Right forelimb (tissue), 1 donor: ENCODE results near the gene SLC25A33.
A peak's percentile ranks its signal among the peaks of the same experiment; 100 is the strongest.

Source experiments
- DNase-seq: peaks from one replicate; pipeline ENCODE4 v3.0.0-alpha.2; 2018

SLC25A33 gene

DNA sequence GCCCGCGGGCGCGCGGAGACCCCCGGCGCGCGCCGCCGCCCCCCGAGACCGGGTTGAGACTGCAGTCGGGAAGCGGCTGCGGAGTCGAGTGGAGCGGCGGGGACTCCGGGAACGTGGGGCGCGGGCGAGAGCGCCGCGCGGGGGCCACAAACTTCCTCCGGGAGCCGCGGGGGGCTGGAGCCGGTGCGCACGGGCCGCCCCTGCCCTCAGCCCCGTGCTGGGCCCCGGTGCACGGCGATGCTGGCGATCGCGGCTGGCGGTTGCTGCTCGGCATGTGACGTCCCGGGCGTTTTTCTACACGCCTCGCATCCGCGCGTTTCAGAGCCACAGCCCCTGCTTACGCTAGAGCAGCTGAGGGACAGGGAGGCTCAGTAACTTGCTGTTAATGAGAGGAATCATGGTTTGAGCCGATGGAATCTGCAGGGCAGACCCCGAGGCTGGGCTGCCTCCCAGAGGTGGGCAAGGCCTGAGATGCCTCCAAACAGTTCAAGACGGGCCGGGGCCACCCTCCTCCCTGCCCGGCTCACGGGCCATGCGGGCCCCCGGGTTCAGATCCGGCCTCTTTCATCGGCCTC lies 50.0 kb downstream of the SLC25A33 start:
- no peak for DNase-seq

DNA sequence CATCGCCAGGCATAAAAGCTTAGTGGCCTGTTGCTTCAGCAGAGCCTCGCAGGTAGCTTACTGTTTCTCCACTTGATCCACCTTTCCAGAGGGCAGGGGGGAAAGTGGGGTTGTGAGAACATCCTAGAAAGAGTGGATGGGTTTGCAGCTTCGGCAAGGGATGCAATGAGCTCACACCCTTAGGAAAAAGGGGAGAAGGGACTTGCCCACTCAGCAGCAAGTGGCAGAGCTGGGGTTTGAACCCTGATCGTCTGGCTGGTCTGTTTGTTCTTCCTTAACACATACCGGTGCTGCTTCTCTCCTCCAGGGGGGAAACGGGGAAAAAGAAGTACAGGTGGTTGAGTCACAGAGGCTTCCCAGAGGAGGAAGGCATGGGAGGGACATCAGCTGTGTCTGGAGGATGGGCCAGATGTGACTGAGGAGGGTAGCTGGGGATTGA lies 50.5 kb downstream of the SLC25A33 start:
- no peak for DNase-seq

DNA sequence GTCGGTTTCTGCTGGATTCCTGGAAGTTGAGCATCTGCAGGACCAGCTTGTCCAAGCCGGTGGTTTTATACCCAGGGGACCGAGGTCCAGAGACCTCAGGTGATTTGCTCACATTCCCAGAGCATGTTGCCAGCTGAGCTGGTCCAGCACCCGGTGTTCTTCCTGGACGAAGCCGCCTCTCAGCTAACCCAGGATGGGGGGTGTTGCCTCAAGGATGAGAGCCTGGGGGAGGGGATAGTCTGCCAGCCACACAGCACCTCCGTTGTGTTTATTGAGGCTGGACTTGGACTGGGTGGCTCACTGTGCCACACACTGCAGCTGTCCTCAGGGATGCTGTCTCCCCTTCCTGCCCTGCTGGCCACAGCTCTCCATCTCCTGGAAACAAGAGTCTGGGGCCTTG lies 50.9 kb downstream of the SLC25A33 start:
- no peak for DNase-seq

DNA sequence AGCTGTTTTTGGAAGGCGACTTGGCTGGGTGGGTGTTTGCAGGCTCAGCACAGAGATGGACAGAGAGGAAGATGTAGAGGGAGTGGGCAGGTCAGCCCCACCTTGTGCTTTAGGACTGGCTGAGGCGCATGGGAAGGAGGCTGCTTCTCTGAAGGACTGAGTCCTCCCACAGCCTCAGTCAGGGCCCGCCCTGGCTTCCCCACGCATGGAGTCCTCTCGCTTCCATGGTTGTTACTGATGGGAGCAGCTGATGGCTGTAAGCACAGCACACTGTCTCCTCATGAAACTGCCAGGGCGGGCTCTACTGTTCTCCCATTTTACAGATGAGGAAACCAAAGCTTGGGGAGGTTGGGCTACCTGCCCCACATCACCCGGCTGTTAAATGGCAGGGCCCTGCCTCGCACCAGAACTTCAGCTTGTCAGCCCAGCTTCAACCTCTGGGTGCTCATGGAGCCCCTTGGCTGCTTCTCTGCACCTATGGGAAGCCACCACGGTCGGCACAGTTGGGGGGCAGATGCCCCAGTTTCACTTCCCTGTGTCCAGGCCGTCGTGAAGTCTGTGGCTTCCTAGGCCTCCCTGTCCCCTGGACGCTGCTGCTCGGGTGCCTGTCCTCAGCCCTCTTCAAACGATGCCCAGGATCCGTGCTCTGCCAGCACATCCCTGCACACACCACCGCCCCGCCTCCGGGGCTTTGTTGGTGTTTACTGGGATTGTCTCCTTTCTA lies 51.8 kb downstream of the SLC25A33 start:
- no peak for DNase-seq

DNA sequence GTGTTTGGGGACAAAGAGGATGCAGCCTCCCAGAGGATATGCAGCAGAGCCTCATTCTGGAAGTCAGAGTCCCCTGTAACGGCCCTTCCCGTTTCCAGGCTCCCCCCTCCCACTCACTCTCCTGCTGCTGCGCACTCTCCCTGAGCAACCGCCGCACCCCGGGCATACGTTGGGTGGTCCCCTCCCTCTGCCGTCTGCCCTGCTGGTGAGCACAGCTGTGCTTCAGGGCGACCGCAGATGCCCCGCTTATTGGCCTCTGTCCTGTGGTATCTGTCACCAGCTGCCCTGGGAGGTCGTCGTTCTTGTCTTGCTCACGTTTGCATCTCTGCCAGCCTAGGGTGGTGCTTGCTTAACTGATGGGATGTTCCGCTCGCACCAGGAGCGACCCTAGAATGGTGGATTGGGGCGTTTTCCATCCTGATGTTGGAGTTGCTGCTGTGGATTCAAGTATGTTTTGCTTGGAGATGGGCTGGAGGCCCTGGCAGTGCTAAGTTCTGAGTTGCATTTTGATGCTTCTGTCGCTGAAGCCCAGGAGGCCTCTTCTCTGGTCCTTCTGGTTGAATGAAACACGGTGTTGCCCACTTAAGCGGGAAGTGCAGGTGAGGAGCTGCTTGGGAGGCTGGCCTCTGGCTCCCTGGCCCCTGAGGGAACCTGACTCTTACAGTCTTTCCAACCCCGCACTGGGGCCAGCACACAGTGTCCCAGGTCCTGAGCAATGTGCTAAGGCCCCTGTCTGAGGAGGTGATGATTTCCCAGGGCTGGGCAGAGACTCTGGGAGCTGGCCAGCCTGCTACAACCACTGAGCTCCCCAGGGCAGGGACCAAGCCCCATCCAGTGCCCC lies 52.6 kb downstream of the SLC25A33 start:
- no peak for DNase-seq

DNA sequence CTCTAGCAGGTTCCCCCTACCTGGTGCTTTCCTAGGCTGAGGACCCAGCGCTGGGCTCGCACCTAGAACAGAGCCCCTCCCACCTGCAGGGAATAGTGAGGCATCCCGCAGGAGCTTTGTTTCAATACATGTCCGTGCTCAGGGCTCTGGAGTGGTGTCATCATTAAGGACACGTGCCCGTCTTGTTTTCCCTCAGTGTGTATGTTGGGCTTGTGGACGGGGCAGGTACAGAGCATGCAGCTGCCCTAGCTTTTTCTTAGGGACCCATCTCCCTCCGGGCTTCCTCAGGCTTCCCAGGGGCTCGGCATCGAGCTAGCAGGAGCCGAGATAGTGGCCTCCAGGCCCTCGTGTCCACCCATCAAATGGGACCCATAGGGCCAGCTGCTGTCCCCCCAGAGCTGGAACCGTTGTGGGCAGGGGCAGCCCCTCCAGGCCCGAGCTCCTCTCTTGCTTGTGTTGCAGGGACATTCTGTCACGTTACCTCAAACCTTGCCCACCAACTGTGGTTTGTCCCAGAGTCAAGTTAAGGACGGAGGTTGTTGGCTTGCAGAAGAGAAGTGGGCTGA lies 53.3 kb downstream of the SLC25A33 start:
- DNase-seq = no peak

DNA sequence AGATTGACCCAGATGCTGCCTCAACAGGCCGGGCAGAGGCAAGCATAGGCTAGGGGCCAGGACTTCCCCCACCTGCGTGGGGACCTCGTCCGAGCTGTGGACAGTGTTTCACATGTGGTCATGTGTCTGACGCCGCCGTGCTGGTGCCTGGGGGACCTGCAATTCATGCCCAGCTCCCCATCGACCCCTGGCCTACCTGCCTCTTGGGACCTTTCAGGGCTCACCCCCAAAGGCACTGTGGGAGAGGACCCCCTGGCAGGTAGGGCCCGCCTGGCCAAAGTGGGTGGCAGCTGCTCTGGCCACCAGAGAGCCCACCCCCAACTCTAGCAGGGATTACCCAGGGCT lies 53.9 kb downstream of the SLC25A33 start:
- DNase-seq = no peak

DNA sequence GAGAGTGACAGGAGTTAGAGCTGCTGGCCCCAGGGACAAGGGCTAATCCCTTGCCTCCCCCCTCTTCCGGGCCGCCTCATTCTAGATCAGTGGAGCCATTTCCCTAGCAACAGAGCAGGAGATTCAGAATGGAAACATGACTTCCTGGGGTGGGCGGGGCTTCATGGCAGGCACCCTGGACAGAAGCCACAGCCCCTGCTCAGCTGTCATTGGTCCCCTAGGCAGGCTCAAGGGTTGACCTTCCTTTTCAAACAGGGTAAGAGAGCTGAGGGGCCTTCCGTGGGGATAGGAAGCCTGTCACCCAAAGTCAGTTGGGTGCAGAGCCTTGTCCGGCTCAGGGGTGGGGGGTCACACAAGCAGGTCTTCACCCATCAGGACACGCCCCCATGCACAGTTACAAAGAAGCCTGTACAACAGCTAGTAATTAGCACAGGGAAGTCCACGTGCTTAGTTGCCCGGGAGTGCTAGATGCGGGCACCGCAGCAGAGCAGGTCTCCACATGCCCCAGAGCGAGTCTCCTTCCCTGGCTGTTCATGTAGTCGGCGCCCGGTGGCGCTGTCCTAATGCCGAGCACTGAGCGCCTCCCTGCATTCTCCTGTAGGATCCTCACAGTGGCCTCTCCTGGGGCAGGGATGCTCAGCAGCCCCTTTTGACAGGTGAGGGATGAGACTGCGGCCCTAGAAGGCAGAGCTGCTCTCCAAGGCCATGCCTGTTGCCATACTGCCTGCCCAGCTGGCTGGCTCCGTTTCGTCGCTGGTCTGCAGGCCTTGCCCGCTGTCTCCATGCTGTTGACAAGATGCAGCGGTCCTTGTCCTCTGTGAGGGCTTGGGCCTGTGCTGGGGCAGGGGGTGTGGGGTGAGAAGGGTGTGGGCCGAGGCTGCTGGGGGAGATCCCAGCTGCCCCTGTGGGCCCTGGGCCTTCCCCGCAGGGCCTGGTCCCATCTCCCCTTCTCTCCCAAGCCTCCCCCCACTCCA lies 54.5 kb downstream of the SLC25A33 start:
- DNase-seq = peak; percentile 68

DNA sequence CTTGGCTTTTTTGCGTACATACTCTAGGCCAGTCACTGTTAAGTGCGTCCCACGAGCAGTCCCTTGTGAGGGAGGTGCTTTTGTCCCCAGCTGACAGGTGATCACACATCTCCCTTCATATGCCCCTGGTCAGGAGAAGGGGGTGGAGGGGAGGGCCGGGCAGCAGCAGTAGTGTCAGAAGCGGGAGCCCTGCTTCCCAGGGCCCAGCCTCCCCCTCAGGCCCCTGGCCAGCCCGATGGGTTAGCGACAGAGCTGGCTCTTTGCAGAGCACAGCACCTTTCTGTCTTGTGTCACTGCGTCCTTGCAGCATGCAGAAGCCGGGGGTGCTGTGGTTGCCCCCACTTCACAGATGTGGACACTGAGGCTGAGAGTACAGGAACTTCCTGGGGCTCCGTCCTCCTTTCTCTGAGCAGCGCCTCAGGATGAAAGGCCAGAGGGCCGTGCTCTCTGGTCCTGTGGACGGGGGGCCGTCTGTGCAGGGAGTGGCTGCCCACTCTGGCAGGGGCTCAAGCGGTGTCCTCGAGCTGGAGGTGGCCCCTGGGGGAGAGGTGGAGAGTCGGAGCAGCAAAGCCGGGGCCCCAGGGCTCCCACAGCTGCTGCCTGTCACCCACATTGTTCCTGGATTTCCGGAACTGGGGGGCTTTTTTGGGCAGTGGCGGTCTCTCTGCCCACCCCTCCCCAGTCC lies 55.3 kb downstream of the SLC25A33 start:
- no peak for DNase-seq

DNA sequence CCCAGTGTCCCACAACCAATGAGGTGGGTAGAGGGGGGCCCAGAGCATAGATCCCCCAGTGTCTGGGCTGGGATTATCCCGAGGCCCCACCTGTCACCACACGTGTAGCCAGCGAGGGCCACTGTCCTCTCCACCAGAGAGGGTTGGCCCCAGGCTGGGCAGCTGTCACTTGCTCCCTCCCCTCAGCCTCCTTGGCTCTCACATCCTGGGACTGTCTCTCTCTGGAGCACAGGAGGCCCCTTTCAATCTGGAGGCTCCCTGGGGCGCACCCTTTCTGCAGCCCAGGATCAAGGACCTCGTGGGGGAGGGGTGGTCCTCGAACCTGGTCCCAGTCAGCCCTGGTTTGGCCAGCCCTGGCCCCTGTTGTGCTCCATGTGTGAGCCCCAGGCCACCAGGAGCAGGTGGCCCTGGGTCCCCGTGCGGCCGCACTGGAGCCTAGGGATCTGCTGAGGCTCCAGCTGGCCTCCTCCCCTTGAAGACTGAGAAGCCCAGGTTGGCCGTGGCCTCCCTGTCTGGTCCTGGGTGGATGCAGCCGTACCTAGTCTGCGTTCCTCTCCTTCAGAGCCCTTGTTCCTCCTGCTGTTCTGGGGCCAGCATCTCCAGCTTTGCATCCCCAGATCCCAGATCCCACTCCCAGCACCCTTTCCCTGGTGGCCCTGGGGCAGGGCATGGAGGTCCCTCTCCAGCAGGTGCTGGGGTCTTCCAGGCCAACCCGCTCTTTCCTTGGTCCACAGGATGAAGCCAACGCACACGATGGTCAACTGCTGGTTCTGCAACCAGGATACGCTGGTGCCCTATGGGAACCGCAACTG lies 56.1 kb downstream of the SLC25A33 start:
- no peak for DNase-seq

DNA sequence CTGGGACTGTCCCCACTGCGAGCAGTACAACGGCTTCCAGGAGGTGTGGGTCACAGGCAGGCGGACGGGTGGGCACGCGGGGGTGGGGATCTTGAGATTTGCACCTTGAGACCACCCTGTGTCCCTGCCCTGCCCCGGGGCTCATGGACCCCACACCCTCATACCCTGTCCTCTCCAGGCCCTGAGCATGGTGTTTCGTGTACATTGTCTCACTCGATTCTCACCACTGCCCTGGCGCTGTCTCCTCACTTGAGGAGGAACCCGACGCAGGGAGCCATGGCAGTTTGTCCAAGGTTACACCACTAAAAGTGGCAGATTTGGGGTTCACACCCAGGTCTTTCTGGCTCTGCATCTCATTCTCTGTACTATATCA lies 56.7 kb downstream of the SLC25A33 start:
- DNase-seq = no peak

DNA sequence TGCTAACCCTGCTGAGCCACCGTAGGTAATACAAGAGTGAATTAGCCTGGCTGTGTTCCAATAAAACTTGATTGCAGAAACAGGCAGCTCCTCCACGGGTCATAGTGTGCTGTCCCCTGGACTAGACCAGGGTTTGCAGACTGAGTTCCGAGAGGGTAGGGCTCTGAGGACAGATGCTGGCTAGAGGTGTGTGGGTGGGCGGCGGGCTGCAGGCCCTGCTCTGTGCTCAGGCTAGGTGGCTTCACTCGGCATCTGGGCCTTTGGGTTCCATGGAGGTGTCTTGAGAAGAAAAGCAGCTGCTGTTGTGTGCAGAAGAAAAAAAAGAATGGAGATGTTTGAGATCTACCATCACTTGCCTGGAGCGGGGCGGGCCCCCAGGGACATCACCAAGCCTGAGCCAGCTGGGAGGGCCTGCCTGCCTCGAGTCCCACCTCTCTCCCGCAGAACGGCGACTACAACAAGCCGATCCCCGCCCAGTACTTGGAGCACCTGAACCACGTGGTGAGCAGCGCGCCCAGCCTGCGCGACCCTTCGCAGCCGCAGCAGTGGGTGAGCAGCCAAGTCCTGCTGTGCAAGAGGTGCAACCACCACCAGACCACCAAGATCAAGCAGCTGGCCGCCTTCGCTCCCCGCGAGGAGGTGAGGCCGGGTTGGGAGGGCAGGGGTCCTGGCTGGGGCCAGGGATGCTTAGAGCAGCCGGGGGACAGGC lies 57.3 kb downstream of the SLC25A33 start:
- DNase-seq = no peak

DNA sequence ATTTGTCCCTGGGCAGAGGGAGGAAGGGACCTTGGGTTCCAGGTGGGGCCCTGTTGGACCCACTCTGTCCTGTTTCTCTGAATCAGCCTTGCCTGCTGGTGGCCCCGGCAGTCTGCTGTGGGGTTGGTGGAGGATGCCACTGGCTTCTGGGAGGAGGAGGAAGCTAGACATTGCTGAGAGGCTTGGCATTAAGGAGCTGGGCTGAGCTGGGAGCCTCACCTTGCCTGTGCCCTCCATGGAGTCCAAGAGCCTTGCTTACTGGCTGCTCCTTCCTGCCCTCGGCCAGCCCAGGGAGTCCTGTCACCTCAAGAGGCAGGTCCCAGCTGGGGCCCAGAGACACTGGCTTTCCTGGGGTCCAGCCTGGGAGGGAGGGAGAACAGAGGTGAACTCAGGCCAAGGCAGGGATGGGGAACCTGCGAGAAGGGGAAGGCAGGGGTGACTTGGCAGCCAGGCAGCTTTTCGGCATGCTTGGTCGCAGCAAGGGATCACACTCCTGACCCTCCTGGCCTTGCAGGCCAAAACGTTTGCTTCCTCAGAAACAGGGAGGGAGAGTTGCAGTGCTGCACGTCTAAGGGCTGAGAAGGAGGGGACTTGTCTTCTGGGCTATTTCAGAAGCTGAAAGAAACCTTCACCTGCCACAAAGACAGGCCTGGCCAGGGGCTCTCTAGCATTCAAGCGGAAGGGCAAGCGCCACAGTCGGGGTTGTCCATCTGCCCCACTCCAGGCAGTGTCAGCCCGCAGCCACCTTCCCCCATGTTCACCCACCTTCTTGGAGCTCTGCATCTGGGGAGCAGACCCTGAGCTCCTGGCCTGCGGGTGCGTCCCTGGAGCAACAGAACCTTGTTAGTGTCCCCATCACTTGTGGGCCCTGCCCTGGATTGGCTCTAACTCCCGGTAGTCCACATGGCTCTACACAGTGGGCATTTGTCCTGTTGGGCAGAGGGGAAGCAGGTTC lies 58.4 kb downstream of the SLC25A33 start:
- DNase-seq = no peak

DNA sequence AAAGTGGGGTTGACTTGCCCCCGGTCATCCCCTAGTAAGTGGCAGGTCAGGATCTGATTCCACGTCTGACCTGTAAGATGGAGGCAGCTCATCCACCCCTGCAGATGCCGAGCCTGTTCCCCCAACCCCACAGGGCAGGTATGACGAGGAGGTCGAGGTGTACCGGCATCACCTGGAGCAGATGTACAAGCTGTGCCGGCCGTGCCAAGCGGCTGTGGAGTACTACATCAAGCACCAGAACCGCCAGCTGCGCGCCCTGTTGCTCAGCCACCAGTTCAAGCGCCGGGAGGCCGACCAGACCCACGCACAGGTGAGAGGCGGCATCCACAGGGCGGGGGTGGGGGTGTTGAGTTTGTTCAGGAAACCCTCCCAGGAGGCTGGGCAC lies 59.0 kb downstream of the SLC25A33 start:
- no peak for DNase-seq

DNA sequence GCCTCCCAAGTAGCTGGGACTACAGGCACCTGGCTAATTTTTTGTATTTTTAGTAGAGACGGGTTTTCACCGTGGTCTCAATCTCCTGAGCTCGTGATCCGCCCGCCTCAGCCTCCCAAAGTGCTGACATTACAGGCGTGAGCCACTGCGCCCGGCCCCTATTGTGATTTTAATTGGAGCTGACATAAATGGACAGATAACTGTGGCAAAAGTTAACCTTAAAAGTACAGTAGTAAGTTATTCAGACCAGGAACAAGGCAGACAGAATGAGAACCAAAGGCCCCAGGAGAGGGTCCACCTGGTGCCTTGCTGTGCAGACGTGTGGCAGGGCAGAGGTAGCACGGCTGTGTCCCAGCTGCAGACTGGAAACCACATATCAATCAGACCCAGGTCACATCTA lies 60.5 kb downstream of the SLC25A33 start:
- DNase-seq = no peak

DNA sequence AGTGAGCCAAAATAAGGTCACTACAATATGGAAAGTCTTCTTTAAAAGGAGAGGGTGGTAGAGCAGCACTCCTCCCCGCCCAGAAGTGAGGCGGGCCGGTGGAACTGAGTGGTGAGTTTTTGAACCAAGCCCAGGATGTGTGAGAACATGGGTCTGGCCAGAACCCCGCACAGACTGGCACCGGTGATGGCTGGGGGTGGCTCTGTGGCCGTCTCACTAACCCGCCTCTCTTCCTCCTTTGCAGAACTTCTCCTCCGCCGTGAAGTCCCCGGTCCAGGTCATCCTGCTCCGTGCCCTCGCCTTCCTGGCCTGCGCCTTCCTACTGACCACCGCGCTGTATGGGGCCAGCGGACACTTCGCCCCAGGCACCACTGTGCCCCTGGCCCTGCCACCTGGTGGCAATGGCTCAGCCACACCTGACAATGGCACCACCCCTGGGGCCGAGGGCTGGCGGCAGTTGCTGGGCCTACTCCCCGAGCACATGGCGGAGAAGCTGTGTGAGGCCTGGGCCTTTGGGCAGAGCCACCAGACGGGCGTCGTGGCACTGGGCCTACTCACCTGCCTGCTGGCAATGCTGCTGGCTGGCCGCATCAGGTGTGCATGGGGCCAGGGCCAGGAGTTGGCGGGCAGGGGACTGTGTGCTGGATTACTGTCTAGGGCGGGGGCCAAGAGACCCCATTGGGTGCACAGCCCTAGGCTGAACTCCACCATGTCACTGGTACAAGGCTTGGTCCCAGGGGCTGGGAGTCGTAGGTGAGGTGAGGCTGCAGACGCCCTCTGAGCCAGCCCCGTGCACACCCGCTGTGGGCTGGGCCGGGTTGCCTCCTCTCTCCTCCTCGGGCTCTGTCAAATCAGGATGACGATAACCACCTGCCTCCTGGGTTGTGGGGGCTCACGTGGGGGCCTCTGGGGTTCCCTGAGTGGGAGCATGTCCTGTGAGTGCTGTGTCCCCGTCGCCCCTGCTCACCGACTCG lies 61.9 kb downstream of the SLC25A33 start:
- DNase-seq = no peak

DNA sequence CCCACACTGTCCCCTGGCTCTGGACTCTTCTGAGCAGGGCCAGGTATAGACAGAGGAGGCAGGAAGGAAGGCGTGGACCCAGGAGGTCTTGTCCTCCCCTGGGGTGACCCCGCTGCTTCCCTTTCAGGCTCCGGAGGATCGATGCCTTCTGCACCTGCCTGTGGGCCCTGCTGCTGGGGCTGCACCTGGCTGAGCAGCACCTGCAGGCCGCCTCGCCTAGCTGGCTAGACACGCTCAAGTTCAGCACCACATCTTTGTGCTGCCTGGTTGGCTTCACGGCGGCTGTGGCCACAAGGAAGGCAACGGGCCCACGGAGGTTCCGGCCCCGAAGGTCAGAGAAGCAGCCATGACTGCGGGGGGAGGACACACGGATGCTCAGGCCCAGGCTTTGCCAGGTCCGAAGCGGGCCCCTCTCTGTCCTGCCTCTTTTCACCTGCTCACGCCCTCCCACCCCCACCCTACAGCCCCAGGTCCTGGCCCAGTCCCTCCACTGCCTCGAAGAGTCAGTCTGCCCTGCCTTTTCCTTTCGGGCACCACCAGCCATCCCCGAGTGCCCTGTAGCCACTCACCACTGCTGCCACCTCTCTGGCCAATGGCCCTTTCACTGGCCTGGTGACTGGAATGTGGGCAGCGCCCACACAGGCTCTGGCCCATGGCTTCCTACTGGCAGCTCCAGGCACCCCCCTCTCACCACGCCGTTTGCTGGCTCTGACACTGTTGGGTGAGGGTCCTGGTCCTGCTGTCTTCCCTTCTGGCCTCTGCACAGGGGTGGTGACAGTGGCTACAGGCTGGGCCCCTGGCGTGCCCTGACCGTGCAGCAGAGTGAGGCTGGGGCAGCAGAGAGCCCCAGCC lies 62.9 kb downstream of the SLC25A33 start:
- DNase-seq = no peak
